GM12892 (cell line): ENCODE results near the gene MCAT.

Source experiments
- POLR2AphosphoS5 ChIP-seq: IDR thresholded peaks from 2 replicates; pipeline ENCODE4 v1.6.1; 2011; ENCODE audit warnings: low read depth, low read length, control low read depth
- TAF1 ChIP-seq: IDR thresholded peaks from 2 replicates; pipeline ENCODE4 v1.6.1; 2011; ENCODE audit warnings: low read depth, mild to moderate bottlenecking, control low read depth, low read length, borderline replicate concordance

DNA sequence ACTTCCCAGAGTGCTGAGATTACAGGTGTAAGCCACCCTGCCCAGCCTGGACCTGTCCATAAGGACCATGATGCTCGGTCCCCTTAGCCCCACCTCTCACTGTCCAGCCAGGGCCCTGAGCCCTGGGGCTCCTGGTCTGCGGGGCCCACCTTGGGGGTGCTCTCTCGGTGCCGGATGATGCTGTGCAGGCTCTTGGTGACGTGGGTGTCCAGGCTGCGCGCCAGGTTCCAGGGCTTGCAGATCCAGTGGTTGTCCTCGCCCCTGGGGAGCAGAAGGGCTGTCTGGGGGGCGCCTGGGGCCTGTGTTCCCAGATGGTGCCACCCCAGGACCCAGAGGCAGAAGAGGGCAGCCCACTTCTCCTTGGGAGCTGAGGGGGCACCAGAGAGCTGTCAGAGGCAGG is 30.4 kb upstream of the MCAT start:
- TF ChIP-seq POLR2AphosphoS5, result no peak
- no peak for TF ChIP-seq TAF1
